Measurements from ENCODE around the gene PRIM2. TPM values are rescaled to one million over a fixed set of nuclear protein-coding genes. Genes with fewer than 3 reads are reported as not detected.
"Not testable (repeated sequence)": the region's sequence is repeated elsewhere in the genome, so short reads cannot be mapped to it uniquely, and the experiment has no call there.

PRIM2 gene
- total RNA-seq, 1 experiment from 2014 or later = 29.9 TPM

GRCh38 chr6:57423468-57423867, 106.0 kb downstream of the PRIM2 start:
- no peak for DNase-seq (ENCODE audit: low read depth, low spot score)
- in situ Hi-C loops (cut with HindIII; ENCODE audit: low pct_unique_long_range_greater_than_20kb, low sequenced_read_pairs) = no loop called here

DNA sequence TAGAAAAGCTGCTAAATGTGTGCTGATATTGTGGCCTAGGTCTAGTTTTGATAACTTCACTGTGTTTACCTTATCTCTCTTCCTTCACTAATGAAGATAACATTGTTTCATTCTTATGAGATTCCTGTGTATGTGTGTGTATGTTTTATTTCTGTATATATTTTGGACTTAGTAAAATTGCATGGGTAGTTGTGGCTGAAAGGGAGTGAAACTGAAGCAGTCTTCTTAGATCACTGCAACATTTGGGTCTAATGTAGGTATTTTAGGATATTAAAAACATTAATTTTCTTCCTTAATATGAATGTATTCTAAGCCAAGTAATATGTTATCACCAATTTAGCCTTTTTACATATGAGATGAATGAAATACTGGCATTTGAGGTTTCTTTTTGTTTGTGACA, 114.3 kb downstream of the PRIM2 start:
- DNase-seq (ENCODE audit: low read depth, low spot score); in situ Hi-C loops (cut with HindIII; ENCODE audit: low pct_unique_long_range_greater_than_20kb, low sequenced_read_pairs): not testable (repeated sequence)

GRCh38 chr6:57432157-57432556, 114.7 kb downstream of the PRIM2 start:
- no peak for DNase-seq (ENCODE audit: low read depth, low spot score)
- in situ Hi-C loops (cut with HindIII; ENCODE audit: low pct_unique_long_range_greater_than_20kb, low sequenced_read_pairs) = no loop called here

DNA sequence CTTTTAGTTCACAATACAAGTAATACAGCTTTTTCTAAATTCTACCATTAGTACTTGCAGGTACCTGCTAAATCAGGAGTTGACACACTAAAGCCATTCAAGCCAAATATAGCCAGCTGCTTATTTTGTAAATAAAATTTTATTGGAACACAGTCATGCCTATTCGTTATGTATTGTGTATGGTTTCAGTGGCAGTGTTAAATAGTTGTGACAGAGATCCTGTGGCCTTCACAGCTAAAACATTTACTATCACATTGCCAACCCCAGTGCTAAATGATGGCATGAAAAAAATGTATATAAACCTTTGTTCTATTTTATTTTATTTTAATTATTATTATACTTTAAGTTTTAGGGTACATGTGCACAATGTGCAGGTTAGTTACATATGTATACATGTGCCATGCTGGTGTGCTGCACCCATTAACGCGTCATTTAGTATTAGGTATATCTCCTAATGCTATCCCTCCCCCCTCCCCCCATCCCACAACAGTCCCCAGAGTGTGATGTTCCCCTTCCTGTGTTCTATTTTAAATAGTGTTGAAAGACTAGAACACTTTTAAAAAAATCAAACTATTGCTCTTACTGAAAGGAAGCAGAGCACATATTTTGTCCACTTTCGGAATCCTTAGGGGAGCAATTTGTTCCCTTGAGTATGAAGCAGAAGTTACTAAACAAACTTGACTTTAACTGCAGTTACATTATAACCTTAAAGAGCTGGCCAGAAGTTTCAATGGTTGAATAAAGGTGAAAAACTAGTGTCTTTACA, 115.7 kb downstream of the PRIM2 start:
- DNase-seq (ENCODE audit: low read depth, low spot score) = no peak
- in situ Hi-C loops (cut with HindIII; ENCODE audit: low pct_unique_long_range_greater_than_20kb, low sequenced_read_pairs) = no loop called here

DNA sequence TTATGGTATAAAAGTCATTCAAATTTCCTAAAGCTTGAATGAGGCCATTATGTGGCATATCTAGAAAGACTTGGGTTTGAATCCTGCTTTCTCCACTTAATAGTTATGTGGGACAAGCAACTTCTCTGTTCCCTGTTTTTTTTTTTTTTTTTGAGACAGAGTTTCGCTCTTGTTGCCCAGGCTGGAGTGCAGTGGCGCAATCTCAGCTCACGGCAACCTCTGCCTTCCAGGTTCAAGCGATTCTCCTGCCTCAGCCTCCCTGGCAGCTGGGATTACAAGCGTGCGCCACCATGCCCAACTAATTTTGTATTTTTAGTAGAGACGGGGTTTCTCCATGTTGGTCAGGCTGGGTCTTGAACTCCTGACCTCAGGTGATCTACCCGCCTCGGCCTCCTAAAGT, 116.4 kb downstream of the PRIM2 start:
- in situ Hi-C loops (cut with HindIII; ENCODE audit: low pct_unique_long_range_greater_than_20kb, low sequenced_read_pairs); DNase-seq (ENCODE audit: low read depth, low spot score): not testable (repeated sequence)

DNA sequence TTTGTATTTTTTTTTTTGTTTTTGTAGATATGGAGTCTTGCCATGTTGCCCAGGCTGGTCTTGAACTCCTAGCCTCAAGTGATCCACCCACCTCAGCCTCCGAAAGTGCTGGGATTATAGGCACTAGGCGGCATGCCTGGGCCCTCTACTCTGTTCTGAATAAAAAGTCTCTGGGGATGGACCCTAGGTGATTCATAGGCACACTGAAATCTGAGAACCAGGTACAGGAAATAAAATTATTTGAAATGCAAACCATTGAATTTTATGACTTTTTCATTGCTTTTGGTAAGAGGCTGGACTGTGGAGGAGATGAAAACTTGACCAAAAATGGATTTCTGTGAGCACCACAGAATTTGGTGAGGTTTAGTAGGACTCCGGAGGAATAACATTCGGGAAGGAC, 117.5 kb downstream of the PRIM2 start:
- in situ Hi-C loops (cut with HindIII; ENCODE audit: low pct_unique_long_range_greater_than_20kb, low sequenced_read_pairs) = no loop called here
- DNase-seq (ENCODE audit: low read depth, low spot score) = no peak

DNA sequence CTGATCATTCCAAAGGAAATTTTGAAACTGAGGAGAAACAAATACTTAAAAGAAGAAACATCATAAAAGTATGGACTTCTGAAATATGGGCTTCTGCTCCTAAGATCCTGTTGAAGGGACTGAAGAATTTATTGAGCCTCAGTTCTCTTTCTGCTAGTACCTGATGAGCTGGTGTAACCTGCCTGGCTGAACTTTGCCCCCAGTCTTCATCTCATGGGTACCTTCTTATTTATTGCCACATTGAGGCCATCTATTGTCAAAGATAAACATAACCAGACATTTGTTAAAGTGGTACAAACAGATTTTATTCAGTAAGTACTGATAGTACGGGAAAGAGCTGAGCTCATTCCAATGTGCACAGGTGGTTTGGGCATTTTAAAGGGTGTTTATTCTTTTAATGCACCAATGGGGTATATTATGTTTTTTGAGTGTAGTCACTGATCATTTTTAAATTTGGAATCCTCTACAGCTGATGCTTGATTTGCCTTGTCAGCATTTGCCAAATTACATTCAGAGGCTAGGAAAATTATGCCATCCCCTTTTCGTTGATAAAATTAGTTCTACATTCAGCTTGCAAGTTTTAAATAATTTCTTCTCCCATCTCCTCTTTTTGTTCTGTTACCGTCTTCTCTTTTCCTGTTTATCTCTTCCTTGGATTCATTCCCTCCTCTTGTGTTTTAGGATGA, 118.2 kb downstream of the PRIM2 start:
- no peak for DNase-seq (ENCODE audit: low read depth, low spot score)
- in situ Hi-C loops (cut with HindIII; ENCODE audit: low pct_unique_long_range_greater_than_20kb, low sequenced_read_pairs) = no loop called here

DNA sequence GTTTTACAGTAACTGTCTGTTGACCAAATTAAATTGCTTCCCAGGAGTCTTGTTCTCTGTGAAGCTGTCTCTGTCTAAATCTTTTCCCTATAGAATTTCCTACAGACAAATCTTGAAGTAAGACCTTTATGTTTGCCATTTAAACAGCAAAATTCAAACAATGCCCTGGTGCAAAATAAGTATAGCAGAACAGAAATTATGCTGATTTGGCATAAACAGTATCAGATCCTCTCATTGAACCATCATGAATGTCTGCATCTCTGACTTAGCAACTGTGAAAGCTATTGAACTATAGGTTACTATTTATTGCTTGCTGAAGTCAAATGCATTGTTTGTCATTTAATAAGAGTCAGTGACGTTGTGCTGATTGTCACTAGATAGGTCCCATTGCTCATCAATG, 123.3 kb downstream of the PRIM2 start:
- DNase-seq (ENCODE audit: low read depth, low spot score); in situ Hi-C loops (cut with HindIII; ENCODE audit: low pct_unique_long_range_greater_than_20kb, low sequenced_read_pairs): not testable (repeated sequence)

GRCh38 chr6:57442133-57442532, 124.7 kb downstream of the PRIM2 start:
- in situ Hi-C loops (cut with HindIII; ENCODE audit: low pct_unique_long_range_greater_than_20kb, low sequenced_read_pairs); DNase-seq (ENCODE audit: low read depth, low spot score): not testable (repeated sequence)

DNA sequence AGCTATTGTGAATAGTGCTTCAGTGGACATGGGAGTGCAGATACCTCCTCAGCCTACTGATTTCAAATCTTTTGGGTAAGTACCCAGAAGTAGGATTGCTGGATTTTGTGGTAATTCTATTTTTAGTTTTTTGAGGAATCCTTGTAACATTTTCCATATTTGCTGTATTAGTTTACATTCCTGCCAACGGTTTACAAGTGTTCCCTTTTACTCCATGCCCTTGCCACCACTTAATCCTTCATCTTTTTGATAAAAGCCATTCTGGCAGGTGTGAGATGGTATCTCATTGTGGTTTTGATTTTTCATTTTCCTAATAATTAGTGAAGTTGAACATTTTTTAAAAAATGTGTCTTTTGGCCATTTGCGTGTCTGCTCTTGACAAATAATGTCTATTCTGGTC, 125.8 kb downstream of the PRIM2 start:
- in situ Hi-C loops (cut with HindIII; ENCODE audit: low pct_unique_long_range_greater_than_20kb, low sequenced_read_pairs); DNase-seq (ENCODE audit: low read depth, low spot score): not testable (repeated sequence)

DNA sequence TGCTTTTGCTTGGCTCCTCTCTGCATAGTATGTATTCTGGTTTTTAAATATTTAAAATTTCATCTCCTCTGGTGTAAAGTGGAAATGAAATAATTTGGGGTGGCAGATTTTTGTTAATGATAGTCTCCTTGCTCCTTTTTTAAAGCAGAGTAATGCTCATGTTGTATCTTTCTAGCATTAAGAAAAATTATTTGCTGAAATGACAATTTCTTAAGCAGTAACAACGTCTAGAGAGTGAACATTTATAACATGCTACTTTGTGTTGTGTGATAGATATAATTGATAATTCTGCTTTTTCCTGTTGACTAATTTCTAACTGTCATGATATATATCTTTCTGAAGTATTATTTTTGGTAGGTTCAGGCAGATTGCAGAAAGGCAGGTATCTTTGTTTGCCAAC, 127.4 kb downstream of the PRIM2 start:
- DNase-seq (ENCODE audit: low read depth, low spot score); in situ Hi-C loops (cut with HindIII; ENCODE audit: low pct_unique_long_range_greater_than_20kb, low sequenced_read_pairs): not testable (repeated sequence)

GRCh38 chr6:57445379-57445778, 127.9 kb downstream of the PRIM2 start:
- DNase-seq (ENCODE audit: low read depth, low spot score); in situ Hi-C loops (cut with HindIII; ENCODE audit: low pct_unique_long_range_greater_than_20kb, low sequenced_read_pairs): not testable (repeated sequence)

DNA sequence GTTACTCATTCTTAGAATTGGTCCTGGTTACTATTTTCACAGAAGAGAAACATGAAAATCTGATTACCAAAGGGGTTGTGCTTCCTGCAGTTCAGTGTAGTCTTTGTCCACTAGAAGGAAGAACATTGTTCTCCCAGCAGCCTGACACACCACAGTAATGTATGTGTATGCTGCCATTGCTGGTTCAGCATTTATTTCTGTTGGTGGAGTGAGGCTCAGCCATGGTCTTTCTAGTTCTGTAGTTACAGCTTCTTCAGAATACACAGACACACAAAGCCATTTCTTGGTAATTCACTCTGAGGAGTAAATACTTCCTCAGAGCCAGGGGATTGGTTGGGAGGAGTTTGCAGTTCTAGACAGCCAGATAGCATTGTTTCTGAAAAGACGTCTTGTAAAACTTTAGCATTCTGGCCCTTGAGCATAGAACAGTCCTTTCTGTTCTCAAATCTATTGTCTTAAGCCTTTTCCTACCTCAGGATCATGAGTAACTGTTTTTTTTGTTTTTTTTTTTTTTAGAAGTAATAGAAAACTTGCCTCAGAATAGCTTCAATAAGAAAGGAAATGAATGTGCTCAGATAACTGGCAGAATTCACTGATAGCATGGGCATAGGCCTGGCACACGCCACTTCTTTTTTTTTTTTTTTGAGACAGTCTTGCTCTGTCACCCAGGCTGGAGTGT, 128.5 kb downstream of the PRIM2 start:
- DNase-seq (ENCODE audit: low read depth, low spot score) = peak; percentile 43
- in situ Hi-C loops (cut with HindIII; ENCODE audit: low pct_unique_long_range_greater_than_20kb, low sequenced_read_pairs) = not testable (repeated sequence)

DNA sequence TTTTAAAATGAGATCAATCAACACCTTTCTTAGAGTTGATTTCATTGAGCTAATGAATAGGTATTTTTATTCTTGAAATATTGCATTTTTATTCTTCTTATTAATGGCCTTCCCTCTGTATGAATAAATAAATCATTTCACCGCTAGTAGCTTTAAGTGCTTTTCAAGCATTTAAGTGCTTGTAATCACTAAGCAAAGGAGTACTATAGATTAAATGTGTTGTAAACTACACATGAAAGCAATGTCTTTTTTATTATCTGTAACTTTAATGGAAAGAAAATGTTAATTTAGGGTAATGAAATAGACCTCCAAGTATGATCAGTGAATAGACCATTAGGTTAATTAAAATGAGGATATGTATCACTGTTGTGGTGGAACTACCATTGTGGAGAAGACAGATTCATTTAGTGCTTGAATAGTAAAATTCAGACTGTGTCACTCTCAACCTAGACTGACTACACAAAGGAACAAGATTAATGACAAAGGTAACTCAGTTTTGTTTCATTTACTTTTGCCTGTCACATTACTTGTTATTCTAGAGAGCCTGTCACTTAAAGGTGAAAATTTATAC, 132.2 kb downstream of the PRIM2 start:
- in situ Hi-C loops (cut with HindIII; ENCODE audit: low pct_unique_long_range_greater_than_20kb, low sequenced_read_pairs) = not testable (repeated sequence)

DNA sequence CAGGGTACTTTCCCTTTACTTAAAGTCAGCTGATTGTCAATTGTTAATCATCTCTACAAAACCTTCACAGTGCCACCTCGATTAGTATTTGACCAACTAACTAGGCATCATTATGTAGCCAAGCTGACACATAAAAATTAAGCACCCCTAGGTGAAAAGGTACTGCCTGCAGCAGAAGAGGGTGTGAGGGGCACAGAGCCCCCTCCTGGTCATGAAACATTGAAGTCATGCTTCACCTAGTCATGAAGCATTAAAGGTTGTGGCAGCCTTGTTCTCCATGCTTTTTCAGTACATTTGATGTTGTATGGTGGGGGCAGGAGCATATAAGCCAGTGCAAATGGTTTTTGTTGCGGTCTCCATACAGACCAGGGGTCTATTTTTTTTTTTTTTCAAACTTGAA, 142.4 kb downstream of the PRIM2 start:
- DNase-seq (ENCODE audit: low read depth, low spot score); in situ Hi-C loops (cut with HindIII; ENCODE audit: low pct_unique_long_range_greater_than_20kb, low sequenced_read_pairs): not testable (repeated sequence)

More for the DNA sequence above, 132.2 kb downstream of the PRIM2 start:
- DNase-seq (ENCODE audit: low read depth, low spot score) = not testable (repeated sequence)

- in situ Hi-C loops (cut with HindIII; ENCODE audit: low pct_unique_long_range_greater_than_20kb, low sequenced_read_pairs); DNase-seq (ENCODE audit: low read depth, low spot score): not testable (repeated sequence)
Observed at GRCh38 chr6:57461022-57461421, 143.6 kb downstream of the PRIM2 start.

- in situ Hi-C loops (cut with HindIII; ENCODE audit: low pct_unique_long_range_greater_than_20kb, low sequenced_read_pairs); DNase-seq (ENCODE audit: low read depth, low spot score): not testable (repeated sequence)
Observed at GRCh38 chr6:57463809-57464208, 146.4 kb downstream of the PRIM2 start.

DNA sequence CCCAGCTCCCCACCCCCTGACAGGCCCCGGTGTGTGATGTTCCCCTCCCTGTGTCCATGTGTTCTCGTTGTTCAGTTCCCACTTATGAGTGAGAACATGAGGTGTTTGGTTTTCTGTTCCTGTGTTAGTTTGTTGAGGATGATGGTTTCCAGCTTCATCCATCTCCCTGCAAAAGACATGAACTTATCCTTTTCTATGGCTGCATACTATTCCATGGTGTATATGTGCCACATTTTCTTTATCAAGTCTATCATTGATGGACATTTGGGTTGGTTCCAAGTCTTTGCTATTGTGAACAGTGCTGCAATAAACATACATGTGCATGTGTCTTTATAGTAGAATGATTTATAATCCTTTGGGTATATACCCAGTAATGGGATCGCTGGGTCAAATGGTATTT, 148.5 kb downstream of the PRIM2 start:
- in situ Hi-C loops (cut with HindIII; ENCODE audit: low pct_unique_long_range_greater_than_20kb, low sequenced_read_pairs); DNase-seq (ENCODE audit: low read depth, low spot score): not testable (repeated sequence)

All from SK-MEL-5 (cell line).